ENCODE results near the gene NEXMIF. TPM values are rescaled to one million over a fixed set of nuclear protein-coding genes. Genes with fewer than 3 reads are reported as not detected.

The NEXMIF gene
- total RNA-seq, 2 experiments from 2014 or later: not detected

- no TSS peak for BruUV-seq (replicated peaks)
- Histone ChIP-seq H3K4me3 (ENCODE audit: low read depth, low read length, poor library complexity, severe bottlenecking) (no peak overlapping the region), H3K4me1 (ENCODE audit: insufficient read depth, low read length, poor library complexity, severe bottlenecking) (no peaks in the 10 kb centered on the region), H3K79me2 (ENCODE audit: insufficient read depth, low read depth, low read length) (no peaks in the 10 kb centered on the region), H3K36me3 (ENCODE audit: insufficient read depth, low read length) (no peaks in the 10 kb centered on the region), H3K9me3 (ENCODE audit: low read length) (no peaks in the 10 kb centered on the region), H2AFZ (ENCODE audit: low read length) (no peak overlapping the region), H3K27ac (ENCODE audit: low read depth, low read length, poor library complexity, severe bottlenecking) (no peak overlapping the region), H3K9me2 (ENCODE audit: insufficient read depth, low read length) (no peaks in the 10 kb centered on the region), H4K20me1 (ENCODE audit: insufficient read depth, low read length) (no peaks in the 10 kb centered on the region), H3K4me2 (ENCODE audit: low read length) (no peak overlapping the region)
- no peak for TF ChIP-seq CTCF (conservative IDR thresholded peaks at IDR 0.05; ENCODE audit: low read length)
- no peak for TF ChIP-seq EZH2phosphoT487 (IDR thresholded peaks at IDR 0.05; ENCODE audit: borderline replicate concordance, low read depth, low read length)
- ChIA-PET POLR2A (no interaction called here), CTCF (ENCODE audit: unreplicated experiment) (no interaction called here)
- intact Hi-C loops (cut with micrococcal nuclease; ENCODE audit: unreplicated experiment): no loop called here
- no peak for DNase-seq (ENCODE audit: low spot score)
Observed at GRCh38 chrX:74797338-74797887, 127.8 kb downstream of the NEXMIF start.

- POLR2A ChIA-PET: no interaction called here
- no peak for DNase-seq (ENCODE audit: low spot score)
- Histone ChIP-seq H3K9me2 (ENCODE audit: insufficient read depth, low read length) (no peaks in the 10 kb centered on the region), H3K79me2 (ENCODE audit: insufficient read depth, low read depth, low read length) (no peaks in the 10 kb centered on the region), H3K9me3 (ENCODE audit: low read length) (no peaks in the 10 kb centered on the region), H3K4me3 (ENCODE audit: low read depth, low read length, poor library complexity, severe bottlenecking) (no peak overlapping the region), H4K20me1 (ENCODE audit: insufficient read depth, low read length) (no peaks in the 10 kb centered on the region), H2AFZ (ENCODE audit: low read length) (no peak overlapping the region), H3K4me1 (ENCODE audit: insufficient read depth, low read length, poor library complexity, severe bottlenecking) (no peaks in the 10 kb centered on the region), H3K36me3 (ENCODE audit: insufficient read depth, low read length) (no peaks in the 10 kb centered on the region), H3K27ac (ENCODE audit: low read depth, low read length, poor library complexity, severe bottlenecking) (no peak overlapping the region), H3K4me2 (ENCODE audit: low read length) (no peak overlapping the region)
- intact Hi-C loops (cut with micrococcal nuclease; ENCODE audit: unreplicated experiment): no loop called here
- TF ChIP-seq EZH2phosphoT487 (IDR thresholded peaks at IDR 0.05; ENCODE audit: borderline replicate concordance, low read depth, low read length): no peak
- TF ChIP-seq CTCF (conservative IDR thresholded peaks at IDR 0.05; ENCODE audit: low read length): 0 out of 2 replicates have a peak, but pooled peaks have one; percentile 18
- CTCF ChIA-PET (ENCODE audit: unreplicated experiment): no interaction called here
- BruUV-seq (replicated peaks): no TSS peak
Observed at GRCh38 chrX:74788545-74789086, 136.6 kb downstream of the NEXMIF start.

GRCh38 chrX:74784629-74785028 is 140.6 kb downstream of the NEXMIF start:
- no peak overlapping the region for H3K4me3 ChIP-seq (ENCODE audit: low read depth, low read length, poor library complexity, severe bottlenecking)
- H3K9me2 ChIP-seq (ENCODE audit: insufficient read depth, low read length): no peaks in the 10 kb centered on the region
- H2AFZ ChIP-seq (ENCODE audit: low read length): no peak overlapping the region
- H3K4me2 ChIP-seq (ENCODE audit: low read length): no peak overlapping the region
- no peak for TF ChIP-seq EZH2phosphoT487 (IDR thresholded peaks at IDR 0.05; ENCODE audit: borderline replicate concordance, low read depth, low read length)
- TF ChIP-seq CTCF (conservative IDR thresholded peaks at IDR 0.05; ENCODE audit: low read length): no peak
- no peaks in the 10 kb centered on the region for H3K36me3 ChIP-seq (ENCODE audit: insufficient read depth, low read length)
- H3K9me3 ChIP-seq (ENCODE audit: low read length): no peaks in the 10 kb centered on the region
- intact Hi-C loops (cut with micrococcal nuclease; ENCODE audit: unreplicated experiment): no loop called here
- ChIA-PET POLR2A (no interaction called here), CTCF (ENCODE audit: unreplicated experiment) (no interaction called here)
- no peaks in the 10 kb centered on the region for H4K20me1 ChIP-seq (ENCODE audit: insufficient read depth, low read length)
- no peak for DNase-seq (ENCODE audit: low spot score)
- no peaks in the 10 kb centered on the region for H3K4me1 ChIP-seq (ENCODE audit: insufficient read depth, low read length, poor library complexity, severe bottlenecking)
- H3K79me2 ChIP-seq (ENCODE audit: insufficient read depth, low read depth, low read length): no peaks in the 10 kb centered on the region
- H3K27ac ChIP-seq (ENCODE audit: low read depth, low read length, poor library complexity, severe bottlenecking): no peak overlapping the region
- no TSS peak for BruUV-seq (replicated peaks)
